Lower lobe of right lung (tissue), 2 donors: ENCODE measurements around the gene AIRE. TPM values are rescaled to one million over a fixed set of nuclear protein-coding genes. Genes with fewer than 3 reads are reported as not detected.
A peak's percentile ranks its signal among the peaks of the same experiment; 100 is the strongest.
"Not testable (repeated sequence)": the region's sequence is repeated elsewhere in the genome, so short reads cannot be mapped to it uniquely, and the experiment has no call there.

Source experiments
- ATAC-seq, 2 donors: fragments of 200-7000 bp; cut with Tn5 transposase; one replicate each; pipeline ENCODE4 v1.9.1; 2020 to 2022; ENCODE audit warnings: mild to moderate bottlenecking in 2 of 2, moderate library complexity in 2 of 2
- DNase-seq: peaks from one replicate; pipeline ENCODE4 v3.0.0-alpha.2; 2020
- H3K27ac ChIP-seq: fragments of 200-600 bp; one replicate; pipeline ENCODE4 v1.8.0; 2022
- H3K27me3 ChIP-seq: fragments of 200-600 bp; one replicate; pipeline ENCODE4 v1.8.0; 2022; ENCODE audit warnings: low read depth
- H3K36me3 ChIP-seq: fragments of 200-600 bp; one replicate; pipeline ENCODE4 v1.8.0; 2022; ENCODE audit warnings: mild to moderate bottlenecking
- H3K4me1 ChIP-seq: fragments of 200-600 bp; one replicate; pipeline ENCODE4 v1.8.0; 2022
- H3K4me3 ChIP-seq: fragments of 200-600 bp; one replicate; pipeline ENCODE4 v1.8.0; 2022; ENCODE audit warnings: mild to moderate bottlenecking
- H3K9me3 ChIP-seq: fragments of 200-600 bp; one replicate; pipeline ENCODE4 v1.8.0; 2022
- intact Hi-C: fragments of 100-400 bp; cut with DNase I; formaldehyde crosslinking; loops from one replicate; pipeline ENCODE4 v1.11.0; 2022
- total RNA-seq: library from RNA; stranded (reverse); fragmentation: NEBNext Ultra II Directional; extraction: Animal tissue kit (Norgen Biotek cat#: 25700); gene quantifications from one replicate; pipeline ENCODE4 v1.2.1, GENCODE V29; 2021
- TF ChIP-seq, protein P1 (sequence below): fragments of 200-600 bp; IDR thresholded peaks from one replicate; pipeline ENCODE4 v1.8.0; 2022; ENCODE audit warnings: antibody characterized with exemption, mild to moderate bottlenecking
- donor health status: DM: no; HTN: yes; CAD: no; lungs with severe emphysema.

AIRE gene
- total RNA-seq, 1 donor from 2014 or later, result not detected

DNA sequence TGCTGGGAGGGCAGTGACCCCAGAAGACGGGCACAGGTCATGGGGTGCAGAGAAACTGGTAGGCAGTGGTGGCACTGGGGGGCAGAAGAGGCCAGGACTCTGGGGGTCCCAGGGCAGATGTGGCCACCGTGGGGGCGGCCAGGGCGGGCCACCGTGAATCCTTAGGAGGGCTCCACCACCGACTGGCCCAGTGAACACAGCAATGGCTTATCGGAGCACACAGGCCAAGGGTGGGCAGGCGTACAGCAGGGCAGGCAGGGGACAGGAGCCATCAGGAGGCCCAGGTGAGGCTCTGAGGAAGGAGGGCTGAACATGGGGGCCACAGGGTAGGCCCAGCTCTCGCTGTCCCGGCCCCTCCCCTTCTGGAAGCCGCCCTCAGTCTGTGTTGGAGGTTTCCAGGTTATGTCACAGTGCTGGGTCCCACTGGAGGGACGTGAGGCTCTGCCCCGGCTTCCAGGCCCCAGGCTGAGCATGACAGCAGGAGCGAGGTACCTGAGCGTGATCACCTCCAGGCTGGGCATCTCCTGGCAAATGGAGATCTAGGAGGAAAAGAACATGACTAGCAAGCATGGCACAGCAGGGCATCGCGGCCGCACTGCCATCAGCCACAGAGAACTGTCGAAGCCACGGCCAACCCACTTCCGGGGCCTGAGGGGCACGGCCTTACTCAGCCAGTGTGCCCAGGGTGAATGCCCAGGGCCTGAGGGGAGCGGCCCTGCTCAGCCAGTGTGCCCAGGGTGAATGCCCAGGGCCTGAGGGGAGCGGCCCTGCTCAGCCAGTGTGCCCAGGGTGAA lies 49.8 kb downstream of the AIRE start:
- Histone ChIP-seq H3K27ac (no peak overlapping the region), H3K4me3 (no peak overlapping the region), H3K27me3 (no peaks in the 10 kb centered on the region), H3K36me3 (peaks cover 40% of the 10 kb centered on the region), H3K9me3 (no peaks in the 10 kb centered on the region), H3K4me1 (peaks cover 16% of the 10 kb centered on the region)
- no peak for ATAC-seq
- TF ChIP-seq, protein P1, sequence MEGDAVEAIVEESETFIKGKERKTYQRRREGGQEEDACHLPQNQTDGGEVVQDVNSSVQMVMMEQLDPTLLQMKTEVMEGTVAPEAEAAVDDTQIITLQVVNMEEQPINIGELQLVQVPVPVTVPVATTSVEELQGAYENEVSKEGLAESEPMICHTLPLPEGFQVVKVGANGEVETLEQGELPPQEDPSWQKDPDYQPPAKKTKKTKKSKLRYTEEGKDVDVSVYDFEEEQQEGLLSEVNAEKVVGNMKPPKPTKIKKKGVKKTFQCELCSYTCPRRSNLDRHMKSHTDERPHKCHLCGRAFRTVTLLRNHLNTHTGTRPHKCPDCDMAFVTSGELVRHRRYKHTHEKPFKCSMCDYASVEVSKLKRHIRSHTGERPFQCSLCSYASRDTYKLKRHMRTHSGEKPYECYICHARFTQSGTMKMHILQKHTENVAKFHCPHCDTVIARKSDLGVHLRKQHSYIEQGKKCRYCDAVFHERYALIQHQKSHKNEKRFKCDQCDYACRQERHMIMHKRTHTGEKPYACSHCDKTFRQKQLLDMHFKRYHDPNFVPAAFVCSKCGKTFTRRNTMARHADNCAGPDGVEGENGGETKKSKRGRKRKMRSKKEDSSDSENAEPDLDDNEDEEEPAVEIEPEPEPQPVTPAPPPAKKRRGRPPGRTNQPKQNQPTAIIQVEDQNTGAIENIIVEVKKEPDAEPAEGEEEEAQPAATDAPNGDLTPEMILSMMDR, result no peak
- intact Hi-C loops, result no loop called here
- no peak for DNase-seq

GRCh38 chr21:44337449-44337848 lies 51.8 kb downstream of the AIRE start:
- TF ChIP-seq, protein P1, result no peak
- DNase-seq (no peak), ATAC-seq (no peak)
- H3K4me1 ChIP-seq, result peaks cover 16% of the 10 kb centered on the region
- no peak overlapping the region for H3K27ac ChIP-seq
- no peaks in the 10 kb centered on the region for H3K27me3 ChIP-seq
- no peak overlapping the region for H3K4me3 ChIP-seq
- H3K36me3 ChIP-seq, result peaks cover 21% of the 10 kb centered on the region
- intact Hi-C loops, result no loop called here
- no peaks in the 10 kb centered on the region for H3K9me3 ChIP-seq

DNA sequence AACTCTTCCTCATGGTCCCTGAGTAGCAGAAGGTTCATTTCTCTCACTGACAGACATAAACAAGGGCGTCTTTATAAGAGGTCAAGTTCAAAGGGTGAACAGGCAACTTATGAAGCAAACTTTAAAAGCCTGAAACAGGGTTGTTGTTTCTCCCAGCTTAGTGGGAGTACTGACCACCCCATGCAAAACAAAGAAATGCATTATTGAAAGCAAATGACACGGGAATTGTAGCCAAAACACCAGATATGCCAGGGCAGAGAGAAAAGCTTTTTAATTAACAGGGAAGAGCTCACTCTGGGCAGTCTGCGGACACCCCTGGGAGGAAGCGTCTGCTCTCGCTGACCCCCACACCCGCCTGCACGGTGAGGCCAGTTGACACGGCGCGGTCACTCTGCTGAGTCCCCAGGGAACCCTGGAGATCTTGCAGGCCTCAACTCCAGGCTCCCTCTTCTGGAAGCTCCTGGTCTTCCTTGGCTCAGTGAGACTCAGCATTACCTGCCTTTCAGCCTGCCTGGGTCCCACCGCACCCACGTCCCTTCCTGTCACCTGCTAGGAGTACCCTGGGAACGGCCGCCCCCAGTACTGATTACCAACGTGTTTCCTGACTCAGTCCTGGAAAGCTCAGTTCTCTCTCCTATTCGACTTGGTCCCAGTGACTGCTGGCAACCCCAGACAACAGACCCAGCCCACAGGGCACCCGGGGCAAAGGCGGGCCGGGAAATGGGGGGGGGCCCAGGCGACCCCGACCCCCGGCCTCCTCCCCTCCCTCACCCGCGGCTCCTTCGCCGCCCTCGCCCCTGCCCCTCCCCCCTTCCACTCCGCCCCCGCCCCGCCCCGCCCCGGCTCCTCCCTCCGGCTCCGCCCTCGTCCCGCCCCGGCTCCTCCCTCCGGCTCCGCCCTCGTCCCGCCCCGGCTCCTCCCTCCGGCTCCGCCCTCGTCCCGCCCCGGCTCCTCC lies 52.5 kb downstream of the AIRE start:
- intact Hi-C loops, result no loop called here
- H3K9me3 ChIP-seq, result no peaks in the 10 kb centered on the region
- H3K36me3 ChIP-seq, result peaks cover 19% of the 10 kb centered on the region
- ATAC-seq (peak; percentile 29 to 50), DNase-seq (peak; percentile 76)
- peaks cover 16% of the 10 kb centered on the region for H3K4me1 ChIP-seq
- H3K4me3 ChIP-seq, result peak overlapping the region; percentile 52
- H3K27me3 ChIP-seq, result no peaks in the 10 kb centered on the region
- H3K27ac ChIP-seq, result peak overlapping the region; percentile 72
- TF ChIP-seq, protein P1, result peak; percentile 25

DNA sequence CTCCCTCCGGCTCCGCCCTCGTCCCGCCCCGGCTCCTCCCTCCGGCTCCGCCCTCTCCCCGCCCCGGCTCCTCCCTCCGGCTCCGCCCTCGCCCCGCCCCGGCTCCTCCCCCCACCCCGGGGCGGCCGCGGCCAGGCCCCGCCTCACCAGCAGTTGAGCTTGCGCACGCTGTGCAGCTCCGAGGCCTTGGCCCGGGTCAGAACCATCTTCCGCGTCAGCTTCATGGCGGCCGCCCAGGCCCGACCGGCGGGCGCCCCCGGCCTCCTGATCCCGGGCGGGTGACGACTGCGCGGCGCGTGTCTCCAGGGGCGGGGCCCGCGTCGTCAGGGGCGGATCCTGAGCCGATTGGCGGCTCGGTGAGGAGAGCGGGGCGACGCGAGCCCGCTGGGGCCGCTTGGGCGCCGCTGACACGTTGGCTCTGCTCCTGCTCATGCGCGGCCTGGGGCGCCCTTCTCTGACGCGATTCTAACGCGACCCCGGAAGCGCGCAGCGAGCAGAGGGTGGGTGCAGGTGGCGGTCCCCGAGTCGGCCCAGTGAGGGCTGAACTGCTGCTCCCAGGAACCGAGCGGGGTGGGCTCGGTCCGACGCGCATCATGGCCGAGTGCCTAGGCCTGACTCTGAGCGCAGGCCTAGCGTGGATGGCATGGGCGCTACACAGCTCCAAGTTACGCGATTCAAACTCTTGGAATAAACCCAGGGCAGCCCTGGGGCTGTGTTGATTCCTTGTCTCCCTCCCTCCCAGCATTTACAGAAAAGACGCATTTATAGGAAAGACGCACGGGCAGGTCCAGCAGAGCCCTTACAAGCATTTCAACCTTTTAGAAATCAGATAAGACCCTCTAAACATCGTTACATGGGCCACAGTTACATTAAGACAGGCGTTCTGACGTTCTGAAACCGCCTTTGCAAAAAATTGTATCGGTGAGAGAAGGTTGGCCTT lies 53.6 kb downstream of the AIRE start, which contains the start of gene CFAP410:
Gene CFAP410 (minus strand): TSS at position 420 of the 940 bp plus-strand sequence. CDS start 196 bp downstream, at position 224.
- peak within 1 kb of the TSS; percentile 92 for H3K4me3 ChIP-seq
- peak; percentile 96 for ATAC-seq
- H3K9me3 ChIP-seq, result no peaks in the 10 kb centered on the region
- H3K27ac ChIP-seq, result peak within 1 kb of the TSS; percentile 97
- no peaks in the 10 kb centered on the region for H3K27me3 ChIP-seq
- TF ChIP-seq, protein P1, result no peak
- intact Hi-C loops, result no loop called here
- DNase-seq, result peak; percentile 96
- H3K36me3 ChIP-seq, result peaks cover 19% of the 10 kb centered on the region
- H3K4me1 ChIP-seq, result peaks cover 16% of the 10 kb centered on the region

- DNase-seq, H3K9me3 ChIP-seq, H3K27ac ChIP-seq, H3K27me3 ChIP-seq, ATAC-seq, H3K36me3 ChIP-seq, intact Hi-C loops, H3K4me3 ChIP-seq: not testable (repeated sequence)
- peaks cover 16% of the 10 kb centered on the region for H3K4me1 ChIP-seq
These were observed 56.2 kb downstream of the AIRE start for GRCh38 chr21:44341726-44342458.

GRCh38 chr21:44342981-44343380 lies 57.3 kb downstream of the AIRE start:
- H3K27ac ChIP-seq, H3K27me3 ChIP-seq, H3K36me3 ChIP-seq, H3K4me3 ChIP-seq, H3K9me3 ChIP-seq, ATAC-seq, intact Hi-C loops: not testable (repeated sequence)
- H3K4me1 ChIP-seq, result peaks cover 13% of the 10 kb centered on the region
- DNase-seq, result peak; percentile 26
